Muscle layer of duodenum (tissue), 2 donors: ENCODE results near the gene UBL4A.

Experiments used
- H3K27ac ChIP-seq: one replicate; pipeline ENCODE4 v1.7.0; 2013; ENCODE audit warnings: mild to moderate bottlenecking, low read length
- H3K27me3 ChIP-seq: one replicate; pipeline ENCODE4 v1.7.0; 2013; ENCODE audit warnings: low read depth, mild to moderate bottlenecking, control low read depth, low read length
- H3K36me3 ChIP-seq, 2 donors: one replicate each; pipeline ENCODE4 v1.7.0; 2013; ENCODE audit warnings: low read length in 2 of 2, control low read depth in 1 of 2, mild to moderate bottlenecking in 1 of 2; ENCODE audit not compliant: insufficient read depth in 2 of 2, control insufficient read depth in 1 of 2
- H3K4me1 ChIP-seq, 2 donors: one replicate each; pipeline ENCODE4 v1.7.0; 2013; ENCODE audit warnings: low read length in 2 of 2, mild to moderate bottlenecking in 2 of 2, control low read depth in 1 of 2, moderate library complexity in 1 of 2; ENCODE audit not compliant: insufficient read depth in 2 of 2, control insufficient read depth in 1 of 2
- H3K4me3 ChIP-seq, 2 donors: one replicate each; pipeline ENCODE4 v1.7.0; 2013; ENCODE audit warnings: low read length in 2 of 2, low read depth in 1 of 2, mild to moderate bottlenecking in 1 of 2
- H3K9me3 ChIP-seq, 2 donors: one replicate each; pipeline ENCODE4 v1.7.0; 2013; ENCODE audit warnings: low read length in 2 of 2, control low read depth in 1 of 2, mild to moderate bottlenecking in 1 of 2; ENCODE audit not compliant: control insufficient read depth in 1 of 2
- donor health status: healthy.

The UBL4A gene

DNA sequence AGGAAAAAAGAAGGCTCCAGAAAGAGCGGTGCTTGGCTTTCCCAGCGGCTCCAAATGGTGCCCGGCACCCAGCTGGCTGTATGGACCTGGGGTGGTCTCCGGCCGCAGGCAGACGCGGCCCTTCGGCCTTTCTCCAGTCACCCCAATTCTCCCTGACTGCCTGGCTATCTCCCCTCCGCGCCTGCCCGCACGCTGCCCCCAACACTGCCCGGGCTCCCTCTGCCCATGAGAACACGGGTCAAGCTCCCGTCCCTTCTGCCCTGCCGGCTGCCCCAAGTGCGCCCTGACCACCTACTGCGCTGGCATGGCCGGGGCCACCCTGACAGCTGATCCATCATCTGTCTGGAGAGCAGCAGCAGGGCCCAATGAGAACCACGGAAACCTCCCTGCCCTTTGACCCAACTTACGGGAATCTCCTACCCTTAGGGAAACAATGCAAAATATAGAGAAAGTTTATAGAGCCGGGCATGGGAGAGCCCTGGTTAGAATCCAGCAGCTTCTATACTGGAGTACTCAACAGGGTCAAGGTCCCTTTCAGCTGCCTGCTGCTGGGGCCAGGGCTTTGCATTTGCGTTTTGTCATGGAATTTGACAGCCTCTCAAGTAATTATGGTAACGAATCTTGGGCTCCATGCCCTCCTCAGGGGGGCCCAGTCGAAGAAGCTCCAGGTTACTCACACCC is 30.8 kb upstream of the UBL4A start:
- Histone ChIP-seq H3K4me3 (peak overlapping the region; percentile 51 to 56), H3K27me3 (no peaks in the 10 kb centered on the region), H3K36me3 (peaks cover 0 to 7% of the 10 kb centered on the region in 2 donors), H3K9me3 (no peaks in the 10 kb centered on the region), H3K27ac (peak overlapping the region; percentile 85), H3K4me1 (peaks cover 0 to 5% of the 10 kb centered on the region in 2 donors)

DNA sequence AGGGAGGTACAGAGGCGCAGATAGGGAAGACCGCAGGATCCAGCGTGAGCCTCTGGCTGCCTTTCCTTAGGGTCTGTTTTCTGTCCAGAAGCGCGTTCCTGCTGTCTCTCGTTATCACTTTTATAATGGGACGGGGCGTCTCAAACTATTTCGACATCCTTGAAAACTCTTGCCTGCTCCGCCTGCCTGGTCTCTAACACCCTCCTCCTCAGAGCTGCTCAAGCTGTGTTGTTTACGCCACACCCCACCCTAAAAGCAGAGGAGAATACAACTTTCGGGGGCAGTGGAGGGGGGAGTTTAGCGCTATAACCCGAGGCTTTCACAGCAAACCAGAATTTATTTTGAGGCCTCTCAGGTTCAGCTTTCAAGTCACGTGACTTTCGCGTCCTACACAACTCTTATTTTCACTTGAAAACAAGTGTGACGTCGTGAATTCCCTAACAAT is 30.3 kb upstream of the UBL4A start:
- H3K36me3 ChIP-seq: peaks cover 0 to 7% of the 10 kb centered on the region in 2 donors
- H3K4me1 ChIP-seq: peaks cover 0 to 5% of the 10 kb centered on the region in 2 donors
- no peaks in the 10 kb centered on the region for H3K9me3 ChIP-seq
- H3K4me3 ChIP-seq: peak overlapping the region; percentile 51 to 56
- peak overlapping the region; percentile 85 for H3K27ac ChIP-seq
- no peaks in the 10 kb centered on the region for H3K27me3 ChIP-seq

DNA sequence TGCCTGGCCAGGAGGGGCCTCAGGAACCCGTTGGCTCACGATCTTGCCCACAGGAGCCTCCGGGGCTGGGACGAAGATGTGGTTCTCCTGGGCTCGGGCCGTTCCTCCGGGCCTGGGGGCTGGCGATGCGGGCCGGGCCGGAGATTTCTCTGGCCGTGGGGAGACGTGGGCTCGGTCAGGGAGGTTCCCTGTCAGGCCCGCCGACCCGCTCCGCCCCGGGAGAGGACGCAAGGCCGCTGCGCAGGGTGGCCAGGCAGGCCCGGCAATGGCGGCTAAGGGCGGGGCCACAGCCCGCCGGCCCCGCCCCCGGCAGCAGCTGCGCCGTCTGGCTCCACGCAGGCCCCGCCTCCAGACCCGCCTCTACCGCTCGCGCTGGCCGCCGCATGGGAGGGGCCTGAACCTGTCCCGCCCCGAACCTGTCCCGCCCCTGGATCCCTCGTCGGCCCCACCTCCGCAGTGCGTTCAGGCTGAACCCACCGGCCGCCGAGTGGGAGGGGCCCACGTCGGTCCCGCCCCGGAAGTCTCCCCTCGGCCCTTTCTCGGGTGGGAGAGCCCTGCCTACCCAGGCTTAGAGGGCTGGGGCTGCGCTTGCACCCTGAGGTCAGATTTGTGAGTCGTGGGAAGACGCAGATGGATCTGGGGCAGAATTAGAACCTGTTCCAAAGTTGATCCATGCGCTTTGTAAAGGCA is 29.7 kb upstream of the UBL4A start, which contains the start of gene FAM3A:
TSS of gene FAM3A (minus strand) at position 267 of the 690 bp plus-strand sequence. CDS start 460 bp downstream, outside the sequence.
- H3K9me3 ChIP-seq: no peaks in the 10 kb centered on the region
- peaks cover 0 to 5% of the 10 kb centered on the region in 2 donors for H3K4me1 ChIP-seq
- peaks cover 0 to 7% of the 10 kb centered on the region in 2 donors for H3K36me3 ChIP-seq
- H3K4me3 ChIP-seq: peak within 1 kb of the TSS; percentile 60 to 65
- H3K27ac ChIP-seq: peak within 1 kb of the TSS; percentile 85
- H3K27me3 ChIP-seq: no peaks in the 10 kb centered on the region

DNA sequence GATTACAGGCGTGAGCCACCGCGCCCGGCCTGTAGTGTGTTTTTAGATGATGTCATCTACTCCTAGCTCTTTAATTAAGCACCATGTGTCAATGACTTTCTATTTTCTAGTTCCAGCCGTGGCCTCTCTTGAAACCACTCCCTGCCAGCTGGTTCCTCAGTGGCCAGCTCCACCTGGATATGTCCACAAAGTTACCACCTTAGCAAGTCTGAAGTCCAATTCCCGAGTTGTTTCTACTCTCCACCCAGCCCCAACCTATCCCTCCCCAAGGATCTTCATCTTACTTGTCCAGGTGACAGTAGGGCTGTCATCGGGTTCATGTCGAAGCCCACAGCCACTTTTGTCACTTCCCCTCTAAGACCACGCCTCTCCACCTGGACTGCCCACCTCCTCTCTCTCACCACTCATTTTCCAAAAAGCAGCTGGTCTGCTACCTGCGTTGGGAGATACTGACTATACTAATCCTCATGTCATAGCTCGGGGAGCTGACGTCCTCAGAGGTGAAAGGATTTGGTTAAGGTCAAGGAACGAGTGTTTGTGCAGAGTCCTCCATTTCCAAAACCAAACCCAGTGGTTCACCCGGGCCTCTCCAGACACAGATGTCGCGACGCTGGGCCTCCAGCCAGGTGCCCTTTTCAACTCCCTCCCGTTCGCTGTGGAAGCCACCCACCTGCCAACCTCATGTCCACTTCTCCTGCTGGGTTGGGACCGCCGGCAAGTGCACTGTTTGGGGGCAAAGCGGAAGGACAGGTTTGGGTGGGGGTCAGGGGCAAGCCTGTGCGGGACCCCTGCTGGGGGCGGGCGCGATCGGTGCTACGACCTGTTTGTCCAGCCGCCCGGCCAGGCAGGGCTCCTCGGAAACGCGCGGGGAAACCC is 28.9 kb upstream of the UBL4A start:
- H3K4me3 ChIP-seq: peak overlapping the region; percentile 60 to 65
- no peaks in the 10 kb centered on the region for H3K27me3 ChIP-seq
- peaks cover 0 to 7% of the 10 kb centered on the region in 2 donors for H3K36me3 ChIP-seq
- H3K4me1 ChIP-seq: peaks cover 0 to 5% of the 10 kb centered on the region in 2 donors
- H3K27ac ChIP-seq: peak overlapping the region; percentile 84
- no peaks in the 10 kb centered on the region for H3K9me3 ChIP-seq

DNA sequence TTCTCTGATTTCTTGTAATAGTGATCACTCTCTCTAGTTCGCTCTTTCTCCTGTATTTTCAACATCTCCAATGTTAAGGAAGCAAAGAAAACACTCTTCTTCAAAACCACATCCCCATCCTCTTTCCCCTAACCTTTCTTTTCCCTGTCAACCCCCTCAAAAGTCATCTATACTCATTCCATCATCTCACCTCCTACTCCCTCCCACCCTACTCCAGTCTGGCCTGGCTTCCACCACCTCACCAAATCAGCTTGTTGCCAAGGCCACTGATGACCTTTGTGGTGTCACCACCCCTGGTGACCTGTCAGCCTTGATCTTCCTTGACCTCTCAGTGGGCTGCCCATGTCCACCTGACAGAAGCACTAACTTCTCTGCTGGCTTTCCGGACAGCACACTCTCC is 27.3 kb upstream of the UBL4A start:
- no peaks in the 10 kb centered on the region for H3K9me3 ChIP-seq
- no peaks in the 10 kb centered on the region for H3K27me3 ChIP-seq
- peaks cover 0 to 16% of the 10 kb centered on the region in 2 donors for H3K36me3 ChIP-seq
- no peak overlapping the region for H3K4me3 ChIP-seq
- no peak overlapping the region for H3K27ac ChIP-seq
- H3K4me1 ChIP-seq: peaks cover 0 to 5% of the 10 kb centered on the region in 2 donors

DNA sequence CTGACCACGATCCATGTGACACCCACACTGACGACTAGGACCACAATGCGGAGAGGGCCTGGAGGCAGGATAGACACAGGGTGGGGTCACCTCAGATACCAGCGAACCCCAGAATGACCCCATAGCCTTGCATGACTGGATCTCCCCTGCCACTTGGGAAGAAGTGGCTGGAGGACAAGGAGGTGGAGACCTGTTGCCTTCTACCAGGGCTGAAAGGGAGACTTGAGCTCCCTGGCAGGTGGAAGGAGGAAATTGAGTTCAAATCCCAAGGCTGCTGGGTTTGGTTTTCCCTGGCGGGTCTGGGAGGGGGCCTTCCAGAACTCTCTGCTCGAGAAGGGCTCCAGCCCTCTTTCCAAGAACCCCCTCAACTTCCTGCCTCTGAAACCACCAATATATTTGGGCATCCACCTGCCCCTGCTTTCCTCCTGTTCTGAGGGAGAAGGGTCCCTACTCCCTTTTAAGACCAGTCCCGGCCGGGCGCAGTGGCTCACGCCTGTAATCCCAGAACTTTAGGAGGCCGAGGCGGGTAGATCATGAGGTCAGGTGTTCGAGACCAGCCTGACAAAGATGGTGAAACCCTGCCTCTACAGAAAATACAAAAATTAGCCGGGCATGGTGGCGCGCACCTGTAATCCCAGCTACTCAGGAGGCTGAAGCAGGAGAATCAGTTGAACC is 26.6 kb upstream of the UBL4A start:
- Histone ChIP-seq H3K27ac (no peak overlapping the region), H3K4me3 (no peak overlapping the region), H3K4me1 (peaks cover 0 to 5% of the 10 kb centered on the region in 2 donors)

DNA sequence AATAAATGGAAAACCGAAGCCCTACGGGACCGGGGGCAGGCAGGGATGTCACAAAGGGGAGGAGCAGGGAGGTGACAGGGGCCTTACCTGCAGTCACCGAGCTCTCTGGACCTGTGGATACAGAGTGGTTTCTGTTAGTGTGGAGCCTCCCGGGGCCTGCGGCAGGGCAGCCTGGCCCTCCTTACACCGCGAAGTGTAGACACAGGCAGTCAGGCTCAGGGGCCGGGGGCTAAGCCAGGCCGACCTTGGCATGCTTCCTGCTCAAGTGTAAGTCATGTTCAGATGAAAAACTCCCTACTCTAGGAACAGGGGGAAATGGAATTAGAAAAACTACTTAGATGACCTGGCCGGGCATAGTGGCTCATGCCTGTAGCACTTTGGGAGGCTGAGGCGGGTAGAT is 25.3 kb upstream of the UBL4A start:
- H3K9me3 ChIP-seq: no peaks in the 10 kb centered on the region
- H3K27me3 ChIP-seq: no peaks in the 10 kb centered on the region
- H3K36me3 ChIP-seq: peaks cover 0 to 26% of the 10 kb centered on the region in 2 donors
- H3K27ac ChIP-seq: no peak overlapping the region
- H3K4me3 ChIP-seq: no peak overlapping the region
- H3K4me1 ChIP-seq: no peaks in the 10 kb centered on the region

More for the DNA sequence above, 26.6 kb upstream of the UBL4A start:
- Histone ChIP-seq H3K27me3 (no peaks in the 10 kb centered on the region), H3K36me3 (peaks cover 0 to 16% of the 10 kb centered on the region in 2 donors), H3K9me3 (no peaks in the 10 kb centered on the region)

DNA sequence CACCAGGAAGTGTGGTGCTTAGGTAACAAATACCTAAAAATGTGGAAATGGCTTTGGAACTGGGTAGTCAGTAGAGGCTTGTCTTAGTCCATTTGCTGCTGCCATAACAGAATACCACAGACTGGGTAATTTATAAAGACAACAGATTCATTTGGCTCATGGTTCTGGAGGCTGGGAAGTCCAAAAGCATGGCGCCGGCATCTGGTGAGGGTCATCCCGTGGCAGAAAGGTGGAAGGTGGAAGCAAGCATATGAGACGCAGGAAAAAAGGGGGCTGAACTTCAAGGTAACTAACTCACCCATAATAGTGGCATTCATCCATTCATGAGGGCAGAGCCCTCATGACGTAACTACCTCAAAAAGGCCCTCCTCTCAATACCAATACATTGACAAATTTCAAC is 23.0 kb upstream of the UBL4A start:
- H3K9me3 ChIP-seq: no peaks in the 10 kb centered on the region
- peaks cover 0 to 44% of the 10 kb centered on the region in 2 donors for H3K36me3 ChIP-seq
- H3K27me3 ChIP-seq: no peaks in the 10 kb centered on the region
- H3K4me3 ChIP-seq: no peak overlapping the region
- H3K4me1 ChIP-seq: no peaks in the 10 kb centered on the region
- H3K27ac ChIP-seq: no peak overlapping the region

DNA sequence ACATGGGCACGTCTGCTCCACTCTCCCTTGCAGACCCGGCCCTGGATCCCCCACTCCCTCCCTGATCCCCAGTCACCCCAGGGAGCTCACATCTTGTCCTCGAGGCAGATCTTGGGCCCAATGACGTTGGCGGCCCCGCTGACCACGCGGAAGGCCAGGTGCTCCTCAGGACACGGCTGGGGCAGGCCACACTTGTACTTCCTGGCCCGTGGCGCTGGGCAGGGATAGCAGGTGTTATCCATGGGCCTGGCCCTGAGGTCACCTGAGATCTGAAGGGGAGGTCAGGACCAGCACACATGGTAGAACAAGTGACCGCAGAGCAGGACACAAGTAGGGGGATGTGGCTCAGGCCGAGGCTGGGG is 21.9 kb upstream of the UBL4A start:
- H3K9me3 ChIP-seq: no peaks in the 10 kb centered on the region
- H3K27me3 ChIP-seq: no peaks in the 10 kb centered on the region
- H3K4me1 ChIP-seq: no peaks in the 10 kb centered on the region
- no peak overlapping the region for H3K27ac ChIP-seq
- H3K4me3 ChIP-seq: no peak overlapping the region
- peaks cover 0 to 44% of the 10 kb centered on the region in 2 donors for H3K36me3 ChIP-seq

DNA sequence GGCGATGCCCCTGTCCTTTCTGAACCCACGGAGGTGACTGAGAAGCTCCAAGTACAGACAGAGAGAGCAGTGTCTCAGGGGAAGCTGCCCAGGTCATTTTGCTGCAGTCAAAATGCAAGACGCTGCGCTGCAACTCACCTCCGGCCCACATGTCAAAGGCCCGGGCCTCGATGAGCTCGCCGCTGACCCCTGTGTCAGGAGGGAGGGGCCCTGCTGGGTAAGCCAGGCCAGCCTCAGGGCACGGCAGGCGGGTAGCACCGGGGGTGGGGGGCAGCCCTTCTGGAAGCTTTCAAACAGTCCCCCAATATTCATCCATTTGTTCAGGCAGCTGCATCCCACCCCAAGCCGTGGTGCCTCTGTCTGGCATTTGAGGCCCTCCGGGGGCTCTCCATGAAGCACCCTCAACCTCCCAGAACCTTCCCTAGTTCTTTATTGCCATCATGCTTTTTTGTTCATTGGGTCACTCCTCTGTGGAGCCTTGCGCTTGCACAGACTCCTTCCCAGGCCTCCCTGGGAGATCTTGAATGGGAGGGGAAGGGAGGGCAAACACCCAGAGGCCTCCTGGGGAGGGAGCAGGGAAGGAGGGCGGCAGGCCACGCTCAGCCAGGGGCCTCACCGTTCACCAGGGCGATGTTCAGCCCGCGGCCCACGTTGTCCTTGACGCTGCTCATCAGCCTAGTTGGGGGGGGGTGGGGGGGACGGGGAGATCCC is 21.4 kb upstream of the UBL4A start:
- Histone ChIP-seq H3K4me3 (no peak overlapping the region), H3K27ac (no peak overlapping the region)

More for the DNA sequence above, 21.4 kb upstream of the UBL4A start:
- Histone ChIP-seq H3K27me3 (no peaks in the 10 kb centered on the region), H3K9me3 (no peaks in the 10 kb centered on the region), H3K36me3 (peaks cover 0 to 43% of the 10 kb centered on the region in 2 donors), H3K4me1 (no peaks in the 10 kb centered on the region)
